Mesendoderm (in vitro differentiated cells): ENCODE measurements around the gene RAB8B. TPM values are rescaled to one million over a fixed set of nuclear protein-coding genes. Genes with fewer than 3 reads are reported as not detected.

Experiments
- DNase-seq: peaks from one replicate; pipeline ENCODE4 v3.0.0; 2013
- H2AK5ac ChIP-seq: 2 replicates; pipeline ENCODE4 v1.6.1; 2013; ENCODE audit warnings: low read length, inconsistent platforms
- H2BK120ac ChIP-seq: 2 replicates; pipeline ENCODE4 v1.6.1; 2013; ENCODE audit warnings: low read depth, mild to moderate bottlenecking, low read length, moderate library complexity, mixed read lengths
- H2BK15ac ChIP-seq: replicated peaks from 2 replicates; pipeline ENCODE4 v1.6.1; 2013; ENCODE audit warnings: low read depth, mild to moderate bottlenecking, moderate library complexity
- H2BK5ac ChIP-seq: 2 replicates; pipeline ENCODE4 v1.6.1; 2013; ENCODE audit warnings: low read length, inconsistent platforms
- H3K18ac ChIP-seq: 2 replicates; pipeline ENCODE4 v1.6.1; 2013; ENCODE audit warnings: mild to moderate bottlenecking, low read length, mixed read lengths
- H3K23ac ChIP-seq: one replicate; pipeline ENCODE4 v1.6.1; 2013; ENCODE audit warnings: low read length
- H3K27ac ChIP-seq: 2 replicates; pipeline ENCODE4 v1.5.1; 2013; ENCODE audit warnings: low read depth, mild to moderate bottlenecking, inconsistent platforms, low read length, moderate library complexity
- H3K27me3 ChIP-seq: 2 replicates; pipeline ENCODE4 v1.6.1; 2013; ENCODE audit warnings: low read length, control low read depth, mild to moderate bottlenecking, inconsistent platforms; ENCODE audit not compliant: insufficient read depth, poor library complexity
- H3K36me3 ChIP-seq: 2 replicates; pipeline ENCODE4 v1.6.1; 2013; ENCODE audit warnings: low read length, inconsistent platforms; ENCODE audit not compliant: control insufficient read depth, insufficient read depth
- H3K4ac ChIP-seq: one replicate; pipeline ENCODE4 v1.6.1; 2013; ENCODE audit warnings: low read depth, mild to moderate bottlenecking, low read length, moderate library complexity
- H3K4me1 ChIP-seq: 2 replicates; pipeline ENCODE4 v1.6.1; 2013; ENCODE audit warnings: low read depth, low read length, inconsistent platforms; ENCODE audit not compliant: control insufficient read depth
- H3K4me2 ChIP-seq: 2 replicates; pipeline ENCODE4 v1.6.1; 2013; ENCODE audit warnings: low read length
- H3K4me3 ChIP-seq: 2 replicates; pipeline ENCODE4 v1.5.1; 2013; ENCODE audit warnings: mild to moderate bottlenecking, low read length
- H3K56ac ChIP-seq: one replicate; pipeline ENCODE4 v1.6.1; 2013; ENCODE audit warnings: low read length
- H3K79me1 ChIP-seq: 2 replicates; pipeline ENCODE4 v1.6.1; 2013; ENCODE audit warnings: low read length, inconsistent platforms
- H3K79me2 ChIP-seq: 2 replicates; pipeline ENCODE4 v1.6.1; 2013; ENCODE audit warnings: mild to moderate bottlenecking, low read length; ENCODE audit not compliant: control insufficient read depth, insufficient read depth
- H3K9ac ChIP-seq: 2 replicates; pipeline ENCODE4 v1.6.1; 2013; ENCODE audit warnings: low read length, inconsistent platforms
- H4K5ac ChIP-seq: one replicate; pipeline ENCODE4 v1.6.1; 2013; ENCODE audit warnings: low read length
- H4K8ac ChIP-seq: one replicate; pipeline ENCODE4 v1.6.1; 2013; ENCODE audit warnings: low read depth, mild to moderate bottlenecking, control low read depth, low read length, moderate library complexity
- WGBS: extraction: QIAGEN DNeasy Blood & Tissue Kit; methylation state at CpG from one replicate; pipeline ENCODE4 v1.1.7; 2013; ENCODE audit warnings: low lambda C conversion rate, missing lambda C conversion rate; ENCODE audit not compliant: insufficient coverage; ENCODE audit errors: extremely low coverage; 5-methylcytosine and 5-hydroxymethylcytosine counted together
- polyA plus RNA-seq, 2 experiments: library from polyadenylated mRNA; stranded (reverse); fragments of 200-250 nt; gene quantifications; one replicate each; pipeline ENCODE4 v1.2.3, GENCODE V29; 2013

The RAB8B gene
- polyA plus RNA-seq (2013, experiment 1 of 2): 47.0 TPM
- polyA plus RNA-seq (2013, experiment 2 of 2): 45.5 TPM

GRCh38 chr15:63188926-63189871, at the start of gene RAB8B:
Gene RAB8B (plus strand): TSS chr15:63189606. CDS start chr15:63189625, 19 bp downstream.
- no peak within 1 kb of the TSS for H4K5ac ChIP-seq
- peak within 1 kb of the TSS; percentile 87 for H3K4me3 ChIP-seq
- H2BK5ac ChIP-seq: peak within 1 kb of the TSS; percentile 65
- DNase-seq: peak; percentile 98
- no peak within 1 kb of the TSS for H2BK120ac ChIP-seq
- H4K8ac ChIP-seq: no peak within 1 kb of the TSS
- H3K4me1 ChIP-seq: peaks cover 10% of the 10 kb centered on the region
- H3K27me3 ChIP-seq: no peaks in the 10 kb centered on the region
- H3K9ac ChIP-seq: peak within 1 kb of the TSS; percentile 94
- H3K4ac ChIP-seq: no peak within 1 kb of the TSS
- no peak within 1 kb of the TSS for H3K27ac ChIP-seq
- peak within 1 kb of the TSS; percentile 55 for H2AK5ac ChIP-seq
- peaks cover 12% of the 10 kb centered on the region for H3K79me1 ChIP-seq
- peaks cover 18% of the 10 kb centered on the region for H3K79me2 ChIP-seq
- H3K36me3 ChIP-seq: no peaks in the 10 kb centered on the region
- peak within 1 kb of the TSS; percentile 57 for H3K23ac ChIP-seq
- H3K4me2 ChIP-seq: peak within 1 kb of the TSS; percentile 99
- H3K56ac ChIP-seq: peak within 1 kb of the TSS; percentile 90
- H2BK15ac ChIP-seq: no peak within 1 kb of the TSS
- no CpG with 5 or more reads among the region's 77 CpGs for WGBS
- H3K18ac ChIP-seq: peak within 1 kb of the TSS; percentile 28

- H3K4ac ChIP-seq: no peak overlapping the region
- no peak for DNase-seq
- WGBS: no CpG with 5 or more reads among the region's 2 CpGs
Observed at GRCh38 chr15:63140936-63141335, 48.5 kb upstream of the RAB8B start.

DNA sequence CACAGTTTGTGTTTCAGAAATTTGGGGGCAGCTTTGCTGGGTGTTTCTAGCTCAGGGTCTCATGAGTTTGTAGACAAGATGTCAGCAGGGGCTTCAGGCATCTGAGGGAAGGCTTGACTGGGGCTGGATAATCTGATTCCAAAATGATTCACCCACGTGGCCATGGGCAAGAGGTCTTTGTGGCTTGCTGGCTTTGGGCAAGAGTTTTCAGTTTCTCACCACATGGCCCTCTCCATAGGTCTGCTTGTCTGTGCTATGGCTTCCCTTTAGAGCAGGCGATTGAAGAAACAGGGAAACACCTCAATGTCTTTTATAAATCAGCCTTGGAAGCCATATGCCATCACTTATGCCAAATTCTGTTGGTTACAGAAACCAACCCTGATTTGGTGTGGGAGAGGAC, 44.0 kb upstream of the RAB8B start:
- Histone ChIP-seq H3K36me3 (no peaks in the 10 kb centered on the region), H3K18ac (no peak overlapping the region), H3K4me2 (no peak overlapping the region), H3K4me3 (no peak overlapping the region), H3K79me1 (no peaks in the 10 kb centered on the region), H2BK120ac (no peak overlapping the region), H3K4me1 (no peaks in the 10 kb centered on the region), H3K79me2 (no peaks in the 10 kb centered on the region), H3K56ac (no peak overlapping the region), H2BK5ac (no peak overlapping the region), H3K27ac (no peak overlapping the region), H3K4ac (no peak overlapping the region), H2BK15ac (no peak overlapping the region), H4K8ac (no peak overlapping the region), H3K27me3 (no peaks in the 10 kb centered on the region), H3K23ac (no peak overlapping the region), H4K5ac (no peak overlapping the region), H3K9ac (no peak overlapping the region), H2AK5ac (no peak overlapping the region)
- no peak for DNase-seq
- no CpG with 5 or more reads among the region's 2 CpGs for WGBS

More at GRCh38 chr15:63140936-63141335, 48.5 kb upstream of the RAB8B start:
- H3K36me3 ChIP-seq: no peaks in the 10 kb centered on the region
- no peak overlapping the region for H3K9ac ChIP-seq
- H2AK5ac ChIP-seq: no peak overlapping the region
- no peak overlapping the region for H2BK5ac ChIP-seq
- H2BK15ac ChIP-seq: no peak overlapping the region
- H3K23ac ChIP-seq: no peak overlapping the region
- no peaks in the 10 kb centered on the region for H3K79me2 ChIP-seq
- no peak overlapping the region for H4K5ac ChIP-seq
- no peaks in the 10 kb centered on the region for H3K27me3 ChIP-seq
- H3K18ac ChIP-seq: no peak overlapping the region
- no peak overlapping the region for H2BK120ac ChIP-seq
- H3K4me1 ChIP-seq: no peaks in the 10 kb centered on the region
- no peaks in the 10 kb centered on the region for H3K79me1 ChIP-seq
- H3K56ac ChIP-seq: no peak overlapping the region
- no peak overlapping the region for H3K4me3 ChIP-seq
- no peak overlapping the region for H3K4me2 ChIP-seq
- no peak overlapping the region for H4K8ac ChIP-seq
- no peak overlapping the region for H3K27ac ChIP-seq

DNA sequence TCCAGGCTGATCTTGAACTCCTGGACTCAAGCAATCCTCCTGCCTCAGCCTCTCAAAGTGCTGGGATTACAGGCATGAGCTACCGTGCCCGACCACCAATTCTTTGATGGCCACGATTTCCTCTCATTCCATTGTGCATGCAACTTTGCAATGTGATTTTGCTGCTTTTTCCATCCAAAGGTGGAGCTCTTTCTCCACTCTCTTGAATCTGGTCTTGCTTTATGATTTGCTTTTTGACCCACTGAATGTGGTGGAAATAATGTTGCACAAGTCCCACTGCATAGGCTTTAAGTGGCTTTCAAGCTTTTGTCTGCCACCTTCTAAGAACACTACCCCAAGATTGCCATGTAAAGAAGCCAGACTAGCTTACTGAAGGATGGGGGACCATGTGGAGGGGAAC, 42.7 kb upstream of the RAB8B start:
- Histone ChIP-seq H3K18ac (no peak overlapping the region), H4K5ac (no peak overlapping the region), H3K27me3 (no peaks in the 10 kb centered on the region), H3K36me3 (no peaks in the 10 kb centered on the region), H3K27ac (no peak overlapping the region), H3K4me1 (no peaks in the 10 kb centered on the region), H4K8ac (no peak overlapping the region), H3K4me3 (no peak overlapping the region), H3K9ac (no peak overlapping the region), H3K56ac (no peak overlapping the region), H3K79me2 (no peaks in the 10 kb centered on the region), H3K4ac (no peak overlapping the region), H2BK15ac (no peak overlapping the region), H2AK5ac (no peak overlapping the region), H3K79me1 (no peaks in the 10 kb centered on the region), H2BK5ac (no peak overlapping the region), H3K4me2 (no peak overlapping the region), H2BK120ac (no peak overlapping the region), H3K23ac (no peak overlapping the region)
- no CpG with 5 or more reads among the region's 3 CpGs for WGBS
- peak; percentile 11 for DNase-seq

DNA sequence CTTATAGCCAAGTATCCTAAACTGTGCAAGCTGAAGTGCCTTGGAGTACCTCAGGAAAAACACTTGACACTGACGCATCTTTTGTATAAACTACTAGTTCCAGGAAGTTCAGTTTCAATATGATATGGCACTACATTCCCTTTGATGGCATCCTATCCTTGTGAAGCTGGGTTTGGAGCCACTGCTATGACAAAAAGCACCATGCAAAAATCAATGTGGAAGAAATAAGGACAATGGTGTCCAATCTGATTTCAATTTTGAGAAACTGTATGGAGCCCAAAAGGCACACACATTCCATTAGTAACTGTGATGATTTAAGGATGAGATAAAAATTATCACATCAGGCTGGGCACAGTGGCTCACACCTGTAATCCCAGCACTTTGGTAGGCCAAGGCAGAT, 37.7 kb upstream of the RAB8B start:
- Histone ChIP-seq H3K4ac (no peak overlapping the region), H2AK5ac (no peak overlapping the region), H3K9ac (no peak overlapping the region), H2BK5ac (no peak overlapping the region), H3K56ac (no peak overlapping the region), H3K79me2 (peaks cover 2% of the 10 kb centered on the region), H2BK15ac (no peak overlapping the region), H3K79me1 (no peaks in the 10 kb centered on the region), H3K4me3 (no peak overlapping the region), H3K4me1 (no peaks in the 10 kb centered on the region), H3K27ac (no peak overlapping the region), H3K18ac (no peak overlapping the region), H4K5ac (no peak overlapping the region), H2BK120ac (no peak overlapping the region), H3K36me3 (no peaks in the 10 kb centered on the region), H4K8ac (no peak overlapping the region), H3K27me3 (no peaks in the 10 kb centered on the region), H3K23ac (no peak overlapping the region), H3K4me2 (no peak overlapping the region)
- DNase-seq: no peak
- no CpG with 5 or more reads among the region's 1 CpG for WGBS
